ENCODE data around the gene MINDY1. TPM values are rescaled to one million over a fixed set of nuclear protein-coding genes. Genes with fewer than 3 reads are reported as not detected.

The MINDY1 gene
- total RNA-seq, 1 donor from 2014 or later = 8.8 TPM

- Histone ChIP-seq H3K27ac (ENCODE audit: low read depth, low read length) (no peak overlapping the region), H3K36me3 (ENCODE audit: insufficient read depth, low read length) (peaks cover 13% of the 10 kb centered on the region), H4K20me1 (ENCODE audit: insufficient read depth, low read length) (no peaks in the 10 kb centered on the region), H3K79me2 (ENCODE audit: insufficient read depth, low read length) (no peaks in the 10 kb centered on the region), H3K4me3 (ENCODE audit: insufficient read depth, low read depth, low read length) (no peak overlapping the region), H3K27me3 (ENCODE audit: insufficient read depth, low read length) (no peaks in the 10 kb centered on the region), H3K9ac (ENCODE audit: low read length) (no peak overlapping the region), H3K9me3 (ENCODE audit: insufficient read depth, low read depth, low read length) (no peaks in the 10 kb centered on the region), H3K4me1 (ENCODE audit: insufficient read depth, low read length) (peaks cover 5% of the 10 kb centered on the region), H3K4me2 (ENCODE audit: low read length) (no peak overlapping the region), H2AFZ (ENCODE audit: low read depth, low read length) (no peak overlapping the region)
- Mint-ChIP-seq H3K4me3 (ENCODE audit: unreplicated experiment) (no peak overlapping the region), H3K27ac (ENCODE audit: unreplicated experiment) (no peak overlapping the region), H3K27me3 (ENCODE audit: low read depth, unreplicated experiment) (no peaks in the 10 kb centered on the region), H3K36me3 (ENCODE audit: low read depth, unreplicated experiment) (peaks cover 21% of the 10 kb centered on the region), H3K4me1 (ENCODE audit: low read depth, unreplicated experiment) (peaks cover 6% of the 10 kb centered on the region), H3K9me3 (ENCODE audit: unreplicated experiment) (no peaks in the 10 kb centered on the region)
- FAIRE-seq = no peak
- TF ChIP-seq CTCF (IDR thresholded peaks at IDR 0.05; ENCODE audit: insufficient read depth, low read depth, low read length) (no peak), EZH2 (IDR thresholded peaks at IDR 0.05; ENCODE audit: insufficient read depth, low read length) (no peak)
- no peak for DNase-seq (ENCODE audit: low read depth)
These were observed 19.8 kb upstream of the MINDY1 start for GRCh38 chr1:151026460-151026859.

- Histone ChIP-seq H3K9me3 (ENCODE audit: insufficient read depth, low read depth, low read length) (no peaks in the 10 kb centered on the region), H3K9ac (ENCODE audit: low read length) (no peak overlapping the region), H2AFZ (ENCODE audit: low read depth, low read length) (no peak overlapping the region), H3K79me2 (ENCODE audit: insufficient read depth, low read length) (no peaks in the 10 kb centered on the region), H3K4me1 (ENCODE audit: insufficient read depth, low read length) (peaks cover 5% of the 10 kb centered on the region), H3K4me3 (ENCODE audit: insufficient read depth, low read depth, low read length) (no peak overlapping the region), H3K27me3 (ENCODE audit: insufficient read depth, low read length) (no peaks in the 10 kb centered on the region), H3K4me2 (ENCODE audit: low read length) (no peak overlapping the region), H4K20me1 (ENCODE audit: insufficient read depth, low read length) (no peaks in the 10 kb centered on the region), H3K27ac (ENCODE audit: low read depth, low read length) (no peak overlapping the region), H3K36me3 (ENCODE audit: insufficient read depth, low read length) (peaks cover 13% of the 10 kb centered on the region)
- H3K4me1 Mint-ChIP-seq (ENCODE audit: low read depth, unreplicated experiment) = peaks cover 6% of the 10 kb centered on the region
- TF ChIP-seq EZH2 (IDR thresholded peaks at IDR 0.05; ENCODE audit: insufficient read depth, low read length) (no peak), CTCF (IDR thresholded peaks at IDR 0.05; ENCODE audit: insufficient read depth, low read depth, low read length) (peak; percentile 59)
- peak; percentile 39 for DNase-seq (ENCODE audit: low read depth)
- no peaks in the 10 kb centered on the region for H3K27me3 Mint-ChIP-seq (ENCODE audit: low read depth, unreplicated experiment)
- no peaks in the 10 kb centered on the region for H3K9me3 Mint-ChIP-seq (ENCODE audit: unreplicated experiment)
- FAIRE-seq = no peak
- H3K4me3 Mint-ChIP-seq (ENCODE audit: unreplicated experiment) = no peak overlapping the region
- peaks cover 12% of the 10 kb centered on the region for H3K36me3 Mint-ChIP-seq (ENCODE audit: low read depth, unreplicated experiment)
- H3K27ac Mint-ChIP-seq (ENCODE audit: unreplicated experiment) = no peak overlapping the region
These were observed 17.9 kb upstream of the MINDY1 start for GRCh38 chr1:151024540-151025146.

- no peak overlapping the region for H3K4me3 Mint-ChIP-seq (ENCODE audit: unreplicated experiment)
- H3K27ac Mint-ChIP-seq (ENCODE audit: unreplicated experiment) = no peak overlapping the region
- Histone ChIP-seq H4K20me1 (ENCODE audit: insufficient read depth, low read length) (no peaks in the 10 kb centered on the region), H3K4me3 (ENCODE audit: insufficient read depth, low read depth, low read length) (no peak overlapping the region), H3K4me1 (ENCODE audit: insufficient read depth, low read length) (peaks cover 24% of the 10 kb centered on the region), H3K27ac (ENCODE audit: low read depth, low read length) (peak overlapping the region; percentile 4), H2AFZ (ENCODE audit: low read depth, low read length) (no peak overlapping the region), H3K9ac (ENCODE audit: low read length) (no peak overlapping the region), H3K9me3 (ENCODE audit: insufficient read depth, low read depth, low read length) (no peaks in the 10 kb centered on the region), H3K27me3 (ENCODE audit: insufficient read depth, low read length) (no peaks in the 10 kb centered on the region), H3K79me2 (ENCODE audit: insufficient read depth, low read length) (peaks cover 2% of the 10 kb centered on the region), H3K4me2 (ENCODE audit: low read length) (peak overlapping the region; percentile 35), H3K36me3 (ENCODE audit: insufficient read depth, low read length) (no peaks in the 10 kb centered on the region)
- H3K36me3 Mint-ChIP-seq (ENCODE audit: low read depth, unreplicated experiment) = no peaks in the 10 kb centered on the region
- no peak for FAIRE-seq
- TF ChIP-seq EZH2 (IDR thresholded peaks at IDR 0.05; ENCODE audit: insufficient read depth, low read length) (no peak), CTCF (IDR thresholded peaks at IDR 0.05; ENCODE audit: insufficient read depth, low read depth, low read length) (no peak)
- no peaks in the 10 kb centered on the region for H3K27me3 Mint-ChIP-seq (ENCODE audit: low read depth, unreplicated experiment)
- H3K4me1 Mint-ChIP-seq (ENCODE audit: low read depth, unreplicated experiment) = peaks cover 18% of the 10 kb centered on the region
- peak; percentile 71 for DNase-seq (ENCODE audit: low read depth)
- H3K9me3 Mint-ChIP-seq (ENCODE audit: unreplicated experiment) = no peaks in the 10 kb centered on the region
These were observed 6.8 kb upstream of the MINDY1 start for GRCh38 chr1:151013518-151013917.
